Measurements from ENCODE around the gene EPN1. TPM values are rescaled to one million over a fixed set of nuclear protein-coding genes. Genes with fewer than 3 reads are reported as not detected.

EPN1 gene
- total and polyA plus RNA-seq, 2 of the 13 experiments (the other 11 are each of a cell fraction or from before 2014, with no cell fraction given): 28.9 to 31.7 TPM

DNA sequence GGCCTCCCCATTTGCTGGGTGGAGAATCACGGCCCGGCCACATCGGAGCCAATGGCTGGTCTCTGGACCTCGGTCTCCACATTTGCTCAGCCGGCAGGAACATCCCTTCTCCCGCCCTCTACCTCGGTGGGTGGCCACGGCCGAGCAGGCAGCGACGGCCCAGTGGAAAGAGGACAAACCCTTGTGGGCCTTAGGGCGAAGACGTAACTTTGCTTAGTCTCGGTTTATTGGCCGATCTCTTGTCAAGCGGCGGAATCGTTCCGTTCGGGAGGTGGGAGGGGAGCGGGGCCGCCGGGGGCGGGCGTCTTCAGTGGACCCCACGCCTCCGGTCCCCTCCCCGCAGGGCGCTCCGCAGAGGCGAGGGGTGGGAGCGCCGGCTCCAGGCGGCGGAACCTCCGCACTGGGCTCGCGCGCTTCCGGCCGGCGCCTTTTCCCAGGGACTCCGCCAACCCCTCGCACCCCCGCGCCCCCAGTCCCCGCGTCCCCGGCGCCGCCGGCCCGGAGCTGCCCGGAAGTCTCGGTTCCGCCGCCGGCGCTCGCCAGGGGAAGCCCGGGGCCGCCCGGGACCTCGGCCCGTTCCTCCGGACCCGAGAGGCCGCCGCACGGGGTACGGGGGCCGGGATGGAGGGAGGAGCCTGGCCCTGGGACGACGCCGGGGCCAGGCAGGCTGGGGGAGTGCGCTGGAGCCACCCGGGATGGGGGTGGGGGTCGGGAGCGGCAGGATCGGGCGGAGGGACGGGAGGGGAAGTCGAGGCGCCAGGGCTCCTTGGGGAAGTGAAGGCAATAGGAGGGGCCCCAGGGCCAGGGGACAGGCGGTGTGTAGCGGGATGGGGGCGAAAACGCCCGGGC lies 34.2 kb upstream of the EPN1 start, which contains the start of gene ZNF580 (continued):
- TF ChIP-seq RARG (CRISPR knock-in tag; IDR thresholded peaks at IDR 0.05; ENCODE audit: low read depth) (peak; percentile 34; the same call in 1 of the 2 replicates), ZNF543 (CRISPR knock-in tag; IDR thresholded peaks at IDR 0.05) (peak; percentile 35; the same call in 1 of the 2 replicates), ZNF776 (CRISPR knock-in tag; IDR thresholded peaks at IDR 0.05) (no peak), THRA (CRISPR knock-in tag; IDR thresholded peaks at IDR 0.05; ENCODE audit: borderline replicate concordance) (no peak; the same call in 1 of the 2 replicates), ZBTB7B (CRISPR knock-in tag; IDR thresholded peaks at IDR 0.05) (0 out of 2 replicates have a peak, but pooled peaks have one; percentile 33), FOXA3 (CRISPR knock-in tag; IDR thresholded peaks at IDR 0.05) (0 out of 2 replicates have a peak, but pooled peaks have one; percentile 7), HNF1B (CRISPR knock-in tag; IDR thresholded peaks at IDR 0.05) (peak; percentile 35; the same call in 1 of the 2 replicates), HDAC1 (CRISPR knock-in tag; IDR thresholded peaks at IDR 0.05) (peak; percentile 69), ZNF605 (CRISPR knock-in tag; IDR thresholded peaks at IDR 0.05) (peak; percentile 34; the same call in 1 of the 2 replicates), TAF1 (CRISPR knock-in tag; IDR thresholded peaks at IDR 0.05) (peak; percentile 16; the same call in 1 of the 2 replicates), YY1 (IDR thresholded peaks at IDR 0.05; ENCODE audit: insufficient read depth, insufficient replicate concordance, low read depth, low read length) (peak; percentile 65), ZNF781 (CRISPR knock-in tag; IDR thresholded peaks at IDR 0.05; ENCODE audit: borderline replicate concordance, not compliant biosample characterization) (no peak)
- TF ChIP-seq, protein P1, sequence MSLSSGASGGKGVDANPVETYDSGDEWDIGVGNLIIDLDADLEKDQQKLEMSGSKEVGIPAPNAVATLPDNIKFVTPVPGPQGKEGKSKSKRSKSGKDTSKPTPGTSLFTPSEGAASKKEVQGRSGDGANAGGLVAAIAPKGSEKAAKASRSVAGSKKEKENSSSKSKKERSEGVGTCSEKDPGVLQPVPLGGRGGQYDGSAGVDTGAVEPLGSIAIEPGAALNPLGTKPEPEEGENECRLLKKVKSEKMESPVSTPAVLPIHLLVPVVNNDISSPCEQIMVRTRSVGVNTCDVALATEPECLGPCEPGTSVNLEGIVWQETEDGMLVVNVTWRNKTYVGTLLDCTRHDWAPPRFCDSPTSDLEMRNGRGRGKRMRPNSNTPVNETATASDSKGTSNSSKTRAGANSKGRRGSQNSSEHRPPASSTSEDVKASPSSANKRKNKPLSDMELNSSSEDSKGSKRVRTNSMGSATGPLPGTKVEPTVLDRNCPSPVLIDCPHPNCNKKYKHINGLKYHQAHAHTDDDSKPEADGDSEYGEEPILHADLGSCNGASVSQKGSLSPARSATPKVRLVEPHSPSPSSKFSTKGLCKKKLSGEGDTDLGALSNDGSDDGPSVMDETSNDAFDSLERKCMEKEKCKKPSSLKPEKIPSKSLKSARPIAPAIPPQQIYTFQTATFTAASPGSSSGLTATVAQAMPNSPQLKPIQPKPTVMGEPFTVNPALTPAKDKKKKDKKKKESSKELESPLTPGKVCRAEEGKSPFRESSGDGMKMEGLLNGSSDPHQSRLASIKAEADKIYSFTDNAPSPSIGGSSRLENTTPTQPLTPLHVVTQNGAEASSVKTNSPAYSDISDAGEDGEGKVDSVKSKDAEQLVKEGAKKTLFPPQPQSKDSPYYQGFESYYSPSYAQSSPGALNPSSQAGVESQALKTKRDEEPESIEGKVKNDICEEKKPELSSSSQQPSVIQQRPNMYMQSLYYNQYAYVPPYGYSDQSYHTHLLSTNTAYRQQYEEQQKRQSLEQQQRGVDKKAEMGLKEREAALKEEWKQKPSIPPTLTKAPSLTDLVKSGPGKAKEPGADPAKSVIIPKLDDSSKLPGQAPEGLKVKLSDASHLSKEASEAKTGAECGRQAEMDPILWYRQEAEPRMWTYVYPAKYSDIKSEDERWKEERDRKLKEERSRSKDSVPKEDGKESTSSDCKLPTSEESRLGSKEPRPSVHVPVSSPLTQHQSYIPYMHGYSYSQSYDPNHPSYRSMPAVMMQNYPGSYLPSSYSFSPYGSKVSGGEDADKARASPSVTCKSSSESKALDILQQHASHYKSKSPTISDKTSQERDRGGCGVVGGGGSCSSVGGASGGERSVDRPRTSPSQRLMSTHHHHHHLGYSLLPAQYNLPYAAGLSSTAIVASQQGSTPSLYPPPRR (CRISPR knock-in tag; IDR thresholded peaks at IDR 0.05; ENCODE audit: borderline replicate concordance): 0 out of 2 replicates have a peak, but pooled peaks have one; percentile 24
- TF ChIP-seq, protein P2, sequence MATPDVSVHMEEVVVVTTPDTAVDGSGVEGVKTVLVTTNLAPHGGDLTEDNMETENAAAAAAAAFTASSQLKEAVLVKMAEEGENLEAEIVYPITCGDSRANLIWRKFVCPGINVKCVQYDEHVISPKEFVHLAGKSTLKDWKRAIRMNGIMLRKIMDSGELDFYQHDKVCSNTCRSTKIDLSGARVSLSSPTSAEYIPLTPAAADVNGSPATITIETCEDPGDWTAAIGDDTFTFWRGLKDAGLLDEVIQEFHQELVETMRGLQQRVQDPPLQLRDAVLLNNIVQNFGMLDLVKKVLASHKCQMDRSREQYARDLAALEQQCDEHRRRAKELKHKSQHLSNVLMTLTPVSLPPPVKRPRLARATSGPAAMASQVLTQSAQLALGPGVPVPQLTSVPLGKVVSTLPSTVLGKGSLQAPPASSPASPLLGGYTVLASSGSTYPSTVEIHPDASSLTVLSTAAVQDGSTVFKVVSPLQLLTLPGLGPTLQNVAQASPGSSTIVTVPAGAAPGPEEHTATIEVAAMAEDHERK (CRISPR knock-in tag; IDR thresholded peaks at IDR 0.05; ENCODE audit: low read depth): no peak
- TF ChIP-seq, protein P3, sequence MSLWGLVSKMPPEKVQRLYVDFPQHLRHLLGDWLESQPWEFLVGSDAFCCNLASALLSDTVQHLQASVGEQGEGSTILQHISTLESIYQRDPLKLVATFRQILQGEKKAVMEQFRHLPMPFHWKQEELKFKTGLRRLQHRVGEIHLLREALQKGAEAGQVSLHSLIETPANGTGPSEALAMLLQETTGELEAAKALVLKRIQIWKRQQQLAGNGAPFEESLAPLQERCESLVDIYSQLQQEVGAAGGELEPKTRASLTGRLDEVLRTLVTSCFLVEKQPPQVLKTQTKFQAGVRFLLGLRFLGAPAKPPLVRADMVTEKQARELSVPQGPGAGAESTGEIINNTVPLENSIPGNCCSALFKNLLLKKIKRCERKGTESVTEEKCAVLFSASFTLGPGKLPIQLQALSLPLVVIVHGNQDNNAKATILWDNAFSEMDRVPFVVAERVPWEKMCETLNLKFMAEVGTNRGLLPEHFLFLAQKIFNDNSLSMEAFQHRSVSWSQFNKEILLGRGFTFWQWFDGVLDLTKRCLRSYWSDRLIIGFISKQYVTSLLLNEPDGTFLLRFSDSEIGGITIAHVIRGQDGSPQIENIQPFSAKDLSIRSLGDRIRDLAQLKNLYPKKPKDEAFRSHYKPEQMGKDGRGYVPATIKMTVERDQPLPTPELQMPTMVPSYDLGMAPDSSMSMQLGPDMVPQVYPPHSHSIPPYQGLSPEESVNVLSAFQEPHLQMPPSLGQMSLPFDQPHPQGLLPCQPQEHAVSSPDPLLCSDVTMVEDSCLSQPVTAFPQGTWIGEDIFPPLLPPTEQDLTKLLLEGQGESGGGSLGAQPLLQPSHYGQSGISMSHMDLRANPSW (CRISPR knock-in tag; IDR thresholded peaks at IDR 0.05; ENCODE audit: borderline replicate concordance): no peak
